HG02884 (cell line): Measurements from ENCODE around the gene NTNG1.

Source experiments
- ATAC-seq: cut with Tn5 transposase; IDR thresholded peaks from one replicate; pipeline ENCODE4 v1.9.1; 2021; ENCODE audit warnings: mild to moderate bottlenecking, moderate library complexity; ENCODE audit not compliant: unreplicated experiment

Gene NTNG1

DNA sequence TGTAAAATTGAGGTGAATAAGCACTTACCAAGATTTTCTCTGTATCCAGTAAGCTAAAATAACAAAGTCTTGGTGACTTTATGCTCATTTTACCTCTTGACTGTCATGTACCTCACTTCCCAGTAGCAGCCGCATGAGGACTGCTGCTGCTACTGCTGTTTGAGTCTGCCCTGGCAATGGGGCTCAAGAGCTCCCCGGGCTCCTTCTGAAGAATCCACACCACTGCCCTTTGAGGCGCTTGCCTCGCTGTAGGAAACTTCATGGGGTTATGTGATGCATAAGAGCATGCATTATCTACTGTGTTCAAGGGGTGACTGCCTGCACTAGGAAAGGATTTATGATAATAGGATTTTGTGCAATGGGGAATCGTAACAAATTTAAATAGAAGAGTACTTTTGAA lies 113.5 kb downstream of the NTNG1 start:
- ATAC-seq = no peak

DNA sequence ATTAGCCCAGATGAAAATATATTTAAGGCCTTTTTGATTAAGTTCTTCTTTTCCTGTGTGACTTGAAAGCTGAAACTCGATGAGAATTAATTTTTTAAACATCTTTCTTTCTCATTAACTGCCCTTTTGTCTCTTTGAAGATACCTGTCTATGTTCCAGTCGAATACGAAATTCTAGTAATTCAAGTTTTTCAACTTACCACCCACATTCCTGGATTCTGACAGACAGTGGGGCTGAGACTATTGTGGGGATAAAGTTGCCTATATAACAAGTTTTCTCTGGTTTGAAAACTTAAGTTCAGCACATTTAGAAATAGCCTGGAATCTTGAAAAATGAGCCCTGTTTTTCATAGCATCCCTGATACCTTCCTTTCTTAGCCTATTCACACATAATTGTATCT lies 114.6 kb downstream of the NTNG1 start:
- ATAC-seq = no peak

DNA sequence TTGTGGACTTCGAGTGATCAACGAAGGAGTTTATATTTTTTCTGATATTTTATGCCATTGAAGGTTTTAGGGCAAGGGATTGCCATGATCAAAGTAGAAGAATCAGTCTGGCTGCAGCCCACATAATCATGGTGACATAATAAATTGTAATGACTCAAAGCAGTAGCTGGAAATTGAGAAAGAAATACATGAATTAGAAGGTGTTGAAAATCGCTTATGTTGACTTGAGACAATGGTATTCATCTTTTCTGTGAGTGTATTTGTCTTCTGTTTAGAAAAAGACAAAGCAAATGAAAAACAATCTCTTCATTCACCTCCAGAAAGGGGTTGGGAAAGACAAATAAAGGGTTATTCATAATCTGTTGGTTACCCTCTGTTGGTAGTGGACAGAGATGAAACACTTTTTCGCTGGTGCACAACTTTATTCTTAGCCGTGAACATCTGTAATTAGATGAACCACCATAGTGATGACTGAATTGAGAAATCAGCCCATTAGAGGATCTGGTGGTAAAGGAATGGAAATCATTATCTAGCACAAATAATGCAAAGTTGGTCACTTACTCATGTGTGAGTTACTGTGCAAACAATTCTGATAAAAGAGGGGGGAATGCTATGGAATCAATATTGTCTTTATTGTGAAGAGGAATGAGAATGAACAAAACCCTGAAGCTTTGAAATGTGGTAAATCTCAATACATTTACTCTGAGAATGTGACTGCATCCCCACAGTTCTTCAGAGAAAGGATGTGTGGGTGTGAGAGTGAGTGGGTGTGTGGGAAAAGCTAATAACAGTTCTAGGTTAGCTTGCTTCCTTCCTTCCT lies 121.8 kb downstream of the NTNG1 start:
- no peak for ATAC-seq

DNA sequence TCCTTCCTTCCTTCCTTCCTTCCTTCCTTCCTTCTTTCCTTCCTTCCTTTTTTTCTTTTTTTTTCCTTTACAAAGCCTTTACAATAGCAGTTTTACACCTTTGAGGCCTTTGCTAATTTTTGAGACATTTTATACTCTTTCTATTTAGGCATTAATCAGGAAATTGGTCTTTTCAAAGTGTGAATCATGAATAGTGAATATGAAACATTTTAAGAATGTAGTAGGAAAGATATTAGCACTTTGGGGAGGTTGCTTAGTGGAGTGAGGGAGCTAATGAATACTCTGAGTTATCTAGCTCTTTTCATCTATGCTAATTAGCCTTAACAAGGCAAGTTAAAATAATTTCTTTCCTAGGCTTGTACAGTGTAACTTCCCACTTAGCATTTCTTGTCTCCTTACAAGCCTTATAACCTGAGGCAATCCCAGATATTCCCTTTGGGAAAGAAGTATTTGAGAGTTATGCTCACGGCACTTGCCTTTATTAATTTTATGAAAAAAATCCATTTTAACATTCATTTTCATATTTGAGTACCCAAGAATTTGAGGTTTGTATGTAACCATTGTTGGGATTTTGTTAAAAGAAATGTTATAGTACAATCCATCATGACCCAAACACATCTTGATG lies 122.6 kb downstream of the NTNG1 start:
- ATAC-seq = no peak

DNA sequence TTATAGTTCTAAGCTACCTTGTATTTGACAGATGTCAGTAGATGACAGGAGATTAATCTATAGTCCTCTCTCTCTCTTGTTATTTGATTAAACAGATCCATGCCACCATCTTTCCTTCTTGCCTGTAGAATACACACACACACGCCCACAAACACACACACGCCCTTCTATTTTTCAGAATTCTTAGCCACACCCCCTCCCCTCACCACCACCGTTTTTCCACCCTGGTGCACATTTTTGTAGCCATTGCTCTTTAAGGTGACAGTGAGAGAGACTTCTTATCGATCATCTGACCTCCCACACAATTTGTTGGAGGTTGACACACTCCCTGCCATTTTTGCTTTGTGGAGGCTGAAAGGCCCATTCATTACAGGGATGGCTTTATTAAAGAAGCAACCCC lies 123.2 kb downstream of the NTNG1 start:
- no peak for ATAC-seq

DNA sequence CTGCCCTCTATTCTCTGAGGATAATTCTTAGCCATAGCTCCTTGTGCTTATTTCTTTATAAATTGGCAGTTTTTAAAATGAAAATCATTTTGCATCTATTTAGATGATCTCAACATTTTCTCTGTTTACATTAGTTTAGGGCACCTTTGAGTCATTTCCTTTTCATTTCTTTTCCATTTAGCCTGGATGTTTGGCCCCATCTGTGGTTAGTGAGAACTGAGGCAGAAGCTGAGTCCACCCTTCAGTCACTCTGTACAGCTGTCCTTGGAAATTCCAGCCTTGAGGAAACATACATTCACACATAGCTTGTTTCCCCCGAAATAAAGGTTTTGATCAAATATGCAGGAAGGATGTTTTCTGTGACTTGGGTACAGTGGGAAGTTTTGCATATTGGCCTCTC lies 123.7 kb downstream of the NTNG1 start:
- ATAC-seq = no peak

DNA sequence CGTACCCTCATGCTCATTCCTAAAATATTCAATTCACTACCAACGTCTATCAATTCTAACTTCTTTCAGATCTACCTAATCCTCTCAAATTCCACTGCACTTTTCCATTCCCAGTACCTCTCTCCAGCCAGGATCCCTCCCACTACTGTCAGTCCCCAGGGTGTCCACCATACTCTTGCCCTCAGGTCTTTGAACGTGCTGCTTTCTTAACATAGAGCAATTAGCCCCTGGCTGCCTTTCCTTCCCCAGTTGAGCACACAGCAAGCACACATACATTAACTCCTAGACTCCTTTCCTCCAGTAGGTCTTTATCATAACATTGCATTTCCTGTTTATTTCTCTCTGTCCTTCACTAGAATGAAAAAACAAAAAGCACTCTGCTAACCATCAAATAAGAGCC lies 126.7 kb downstream of the NTNG1 start:
- no peak for ATAC-seq

DNA sequence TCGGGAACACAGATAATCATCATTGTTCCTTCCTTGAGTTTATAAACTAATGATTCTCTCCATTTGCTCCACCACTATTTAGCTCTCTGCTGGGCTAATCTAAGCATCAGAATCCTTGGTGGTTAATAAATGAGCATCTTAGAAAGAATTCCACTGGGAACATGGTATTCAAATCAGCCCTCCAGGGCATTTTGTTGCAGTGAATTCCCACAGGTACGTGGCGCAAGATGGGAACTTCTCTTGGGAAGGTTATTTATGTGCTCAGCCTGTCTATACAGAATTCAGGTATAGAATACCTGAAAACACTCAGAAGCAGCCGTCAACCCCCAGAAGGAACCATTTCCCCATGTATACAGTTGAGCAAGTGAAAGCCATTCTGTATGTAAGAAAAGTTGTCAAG lies 131.5 kb downstream of the NTNG1 start:
- no peak for ATAC-seq

DNA sequence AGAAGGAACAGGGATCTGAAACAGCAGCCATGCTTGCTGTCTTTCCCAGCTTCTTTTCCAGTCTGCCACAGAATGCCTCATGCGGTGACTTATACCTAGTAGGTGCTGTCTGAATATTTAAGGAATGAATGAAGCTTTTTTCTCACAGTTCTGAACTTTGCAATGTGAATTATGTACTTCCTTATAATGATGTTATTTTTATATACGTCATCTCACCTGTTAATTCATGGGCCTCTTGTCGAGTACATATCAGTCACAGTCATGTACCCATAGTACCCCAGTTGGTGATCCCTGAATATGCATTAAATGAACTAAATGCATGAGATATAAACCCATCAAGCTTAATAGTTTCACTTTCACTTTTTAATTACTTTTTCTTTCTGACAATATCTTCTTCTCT lies 132.7 kb downstream of the NTNG1 start:
- no peak for ATAC-seq

DNA sequence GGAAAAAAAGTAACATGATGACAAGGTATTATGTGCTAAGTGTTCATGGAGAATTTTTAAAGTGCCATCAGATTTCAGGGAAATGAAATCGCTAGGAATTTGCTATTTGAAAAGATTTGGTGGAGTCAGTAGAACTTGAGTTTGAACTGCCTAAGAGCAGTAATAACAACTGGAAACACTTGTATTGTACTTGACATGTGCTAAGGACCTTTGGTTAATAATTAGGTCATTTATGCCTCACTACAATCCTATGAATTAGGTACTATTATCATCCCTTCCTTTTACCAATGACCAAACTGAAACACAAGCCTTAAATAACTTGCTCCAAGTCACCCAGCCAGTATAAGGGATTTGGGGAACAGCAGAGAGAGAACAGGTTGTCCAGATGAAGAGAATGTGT lies 133.4 kb downstream of the NTNG1 start:
- ATAC-seq = no peak

DNA sequence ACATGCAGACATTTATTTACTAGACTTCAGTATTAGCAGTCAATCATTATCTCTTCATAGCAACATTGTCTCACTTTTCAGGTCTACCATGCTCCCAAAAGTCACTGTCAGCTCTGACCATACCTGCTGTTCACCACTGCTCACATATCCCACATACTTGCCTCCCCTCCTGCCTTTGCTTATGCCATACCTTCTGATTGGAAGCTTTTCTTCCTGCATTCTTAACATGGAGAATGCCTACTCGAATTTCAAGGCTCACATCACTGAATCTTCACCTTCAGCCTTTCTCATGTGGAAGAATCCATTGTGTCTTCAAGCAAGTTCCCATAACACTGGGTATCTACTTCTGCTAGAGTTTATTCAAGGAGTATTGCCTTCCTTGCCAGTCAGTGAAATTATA lies 135.4 kb downstream of the NTNG1 start:
- no peak for ATAC-seq

DNA sequence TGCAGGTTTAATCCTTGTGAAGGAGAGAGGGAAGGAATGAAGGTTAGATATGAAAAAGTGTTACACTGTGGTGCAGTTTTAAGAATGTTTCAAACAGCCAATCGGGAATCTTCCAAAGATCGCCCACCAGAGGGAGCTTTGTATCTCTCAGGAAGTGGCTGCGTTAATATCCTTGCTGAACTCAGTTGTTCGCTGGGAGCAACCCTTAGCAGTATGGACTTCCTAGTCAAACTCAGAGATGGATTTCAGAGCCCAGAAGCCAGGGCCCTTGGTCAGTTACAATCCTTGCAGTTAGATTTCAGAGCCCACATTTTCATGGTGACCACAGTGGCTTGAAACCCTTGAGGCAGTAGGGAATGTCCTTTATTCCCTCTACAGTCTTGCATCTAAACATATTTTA lies 136.2 kb downstream of the NTNG1 start:
- ATAC-seq = no peak

DNA sequence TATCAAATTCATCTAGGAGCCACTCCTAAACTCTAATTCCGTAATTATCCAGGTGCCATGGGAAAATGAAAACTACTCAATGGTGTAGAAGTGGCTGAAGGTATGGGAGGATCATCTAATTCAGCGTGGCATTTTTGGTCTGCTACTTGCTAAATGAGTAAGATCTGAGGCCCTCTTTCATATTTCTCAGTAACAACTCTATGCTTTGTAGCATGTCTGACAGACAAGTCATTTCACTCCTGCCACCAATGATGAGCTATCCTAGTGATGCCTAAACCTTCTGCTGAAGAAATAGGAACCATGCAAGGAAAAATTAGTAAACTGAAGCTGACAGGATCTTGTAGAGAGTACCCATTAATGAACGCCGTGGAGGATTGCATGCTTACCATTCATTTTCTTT lies 145.3 kb downstream of the NTNG1 start:
- ATAC-seq = no peak

DNA sequence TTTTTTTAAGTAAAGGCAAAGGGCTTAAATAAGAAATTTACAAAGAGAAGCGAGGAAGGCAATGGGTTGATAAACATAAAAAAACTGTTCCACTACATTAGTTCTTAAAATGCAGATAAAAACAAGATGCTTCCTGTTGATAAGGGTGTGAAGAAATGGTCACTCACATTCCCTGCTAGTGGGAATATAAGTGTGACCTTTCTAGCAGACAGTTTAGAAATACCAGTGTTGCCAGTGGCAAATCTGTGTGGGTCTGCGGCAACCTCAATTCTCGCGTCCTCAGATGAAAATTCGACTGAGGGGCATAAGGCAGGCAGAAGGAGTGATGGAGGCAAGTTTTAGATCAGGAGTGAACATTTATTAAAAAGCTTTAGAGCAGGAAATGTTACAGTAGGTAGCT lies 151.1 kb downstream of the NTNG1 start:
- ATAC-seq = no peak

DNA sequence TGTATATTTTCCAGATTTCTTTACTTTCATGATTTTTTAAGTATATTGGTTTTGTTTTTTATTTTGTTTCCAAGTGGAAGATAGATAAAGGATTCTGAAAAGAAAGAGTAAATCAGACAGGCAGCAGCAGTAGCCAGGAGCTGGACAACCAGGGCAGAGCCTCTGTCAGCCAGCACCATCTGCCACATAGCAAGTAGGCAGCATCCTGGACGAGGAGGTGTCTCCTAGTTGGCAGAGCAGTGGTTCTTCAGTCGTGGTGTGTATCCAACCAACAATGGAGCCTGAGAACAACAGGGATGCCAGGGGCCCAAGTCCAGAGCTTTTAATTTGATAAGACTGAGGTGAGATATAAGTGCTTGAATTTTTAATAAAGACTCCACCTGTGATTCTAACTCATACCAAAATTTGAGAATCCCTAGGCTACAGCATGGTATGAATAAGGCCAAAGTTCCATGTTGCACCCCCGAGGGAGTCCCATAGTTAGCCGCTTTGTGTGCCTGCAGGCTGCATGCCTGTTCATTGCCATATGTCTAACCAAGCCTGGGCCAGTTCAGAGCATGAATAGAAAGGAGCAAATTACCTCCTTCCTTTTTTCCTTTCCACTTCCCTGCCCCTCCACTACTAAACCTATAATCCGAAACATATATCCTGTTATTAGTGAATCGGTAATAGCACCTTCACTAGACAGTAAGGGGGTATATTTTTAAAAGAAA lies 153.2 kb downstream of the NTNG1 start:
- no peak for ATAC-seq

DNA sequence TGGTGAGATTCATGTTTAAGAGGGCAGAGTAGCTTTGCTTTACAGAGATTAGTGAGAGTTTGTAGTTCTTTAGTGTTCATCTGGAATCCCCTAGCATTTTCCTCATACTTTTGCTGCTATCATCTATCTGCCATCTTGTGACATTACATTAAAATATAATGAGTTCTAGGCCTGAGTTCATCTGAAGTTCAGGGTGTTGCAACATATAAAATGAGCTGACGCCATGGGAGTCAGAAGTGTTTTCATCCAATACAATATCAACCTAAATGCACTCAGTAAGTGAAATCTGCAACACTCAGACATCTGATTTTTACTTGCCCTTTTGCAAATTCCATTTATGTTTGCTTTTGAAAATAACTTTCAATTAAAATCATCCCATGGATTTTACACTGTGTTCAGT lies 153.8 kb downstream of the NTNG1 start:
- no peak for ATAC-seq

DNA sequence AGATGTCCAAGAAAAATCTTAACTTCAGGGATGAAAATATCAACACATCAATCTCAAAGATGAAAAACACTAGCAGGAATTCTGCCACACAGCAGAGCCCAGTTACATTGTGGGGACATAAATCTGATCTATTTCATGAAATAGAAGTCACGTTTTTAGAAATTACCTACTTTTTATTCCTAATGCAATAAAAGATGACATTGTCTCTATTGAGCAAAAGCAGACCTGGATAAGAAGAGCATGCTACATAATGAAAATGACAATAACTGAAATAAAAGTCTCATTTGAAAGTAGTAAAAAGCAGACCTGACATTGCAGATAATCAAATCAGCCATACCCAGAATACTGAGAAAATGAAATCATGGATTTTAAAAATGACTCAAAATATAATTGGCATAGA lies 156.8 kb downstream of the NTNG1 start:
- ATAC-seq = no peak

DNA sequence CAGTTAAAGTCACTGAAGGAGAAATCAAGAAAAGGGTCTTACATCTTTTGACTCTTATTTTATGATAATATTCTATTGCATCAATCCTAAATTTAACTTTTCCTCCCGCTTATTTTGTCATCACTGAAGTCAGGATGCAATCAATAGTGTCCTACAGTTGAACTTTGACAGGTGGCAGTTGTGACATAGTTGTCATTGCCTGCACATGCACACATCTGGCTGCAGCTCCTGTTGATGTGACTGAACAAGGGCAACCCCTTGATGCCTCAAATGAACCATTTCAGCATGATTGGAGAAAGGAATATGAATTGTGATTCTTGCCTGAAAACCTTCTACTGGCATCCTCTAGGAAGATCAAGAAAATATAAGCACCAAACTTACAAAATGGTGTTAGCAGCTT lies 157.7 kb downstream of the NTNG1 start:
- no peak for ATAC-seq

DNA sequence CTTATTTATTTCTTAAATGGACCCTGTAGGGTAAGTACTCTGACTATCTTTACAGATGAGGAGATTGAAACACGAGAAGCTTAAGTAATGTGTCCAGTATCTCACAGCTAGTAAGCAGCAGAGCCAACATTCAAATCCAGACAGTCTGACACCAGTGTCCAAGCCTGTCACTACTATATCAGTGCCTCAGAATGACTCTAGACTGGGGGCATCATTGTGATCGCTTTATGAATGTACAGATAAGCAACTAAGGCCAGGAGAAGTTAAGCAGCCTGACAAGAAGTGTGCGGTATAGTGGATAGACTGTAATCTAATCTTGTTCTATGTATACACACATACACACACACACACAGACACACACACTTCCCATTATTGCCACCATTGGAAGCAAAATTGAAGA lies 158.7 kb downstream of the NTNG1 start:
- ATAC-seq = no peak

DNA sequence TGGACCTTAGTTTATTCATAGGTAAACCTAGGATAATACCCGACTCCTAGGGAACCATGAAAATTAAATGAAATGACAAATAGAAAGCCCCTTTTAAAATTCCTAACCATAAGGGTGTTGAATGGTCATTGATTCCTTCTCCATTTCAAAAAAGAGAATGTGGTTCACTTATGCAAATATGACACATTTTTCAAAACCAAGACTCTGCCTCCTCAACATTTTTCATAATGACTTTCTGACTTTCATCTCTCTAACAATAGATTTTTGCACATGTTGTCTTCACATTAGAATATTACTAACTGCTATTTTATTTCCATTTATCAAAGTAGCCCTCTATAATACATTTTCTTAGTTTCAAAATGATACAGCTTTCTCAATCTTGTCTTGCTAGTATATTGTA lies 169.1 kb downstream of the NTNG1 start:
- ATAC-seq = no peak

DNA sequence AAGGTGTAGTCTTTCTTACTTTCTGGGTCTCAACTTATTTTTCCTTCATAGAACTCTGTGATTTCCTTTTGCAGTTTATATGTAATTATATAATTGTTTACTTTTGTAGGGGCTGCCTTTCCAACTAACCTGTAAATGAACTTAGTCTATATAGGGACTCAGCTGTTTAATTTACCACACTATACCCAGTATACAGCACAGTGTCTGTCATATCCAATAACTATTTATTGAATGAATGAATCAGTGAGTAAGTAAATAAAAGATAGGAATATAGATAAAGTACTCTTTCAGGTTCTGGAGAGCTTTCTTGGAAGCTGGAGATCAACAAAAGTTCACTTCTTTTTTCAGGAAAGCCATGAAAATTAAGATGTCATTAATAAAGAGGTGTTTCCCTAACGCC lies 174.8 kb downstream of the NTNG1 start:
- ATAC-seq = no peak

DNA sequence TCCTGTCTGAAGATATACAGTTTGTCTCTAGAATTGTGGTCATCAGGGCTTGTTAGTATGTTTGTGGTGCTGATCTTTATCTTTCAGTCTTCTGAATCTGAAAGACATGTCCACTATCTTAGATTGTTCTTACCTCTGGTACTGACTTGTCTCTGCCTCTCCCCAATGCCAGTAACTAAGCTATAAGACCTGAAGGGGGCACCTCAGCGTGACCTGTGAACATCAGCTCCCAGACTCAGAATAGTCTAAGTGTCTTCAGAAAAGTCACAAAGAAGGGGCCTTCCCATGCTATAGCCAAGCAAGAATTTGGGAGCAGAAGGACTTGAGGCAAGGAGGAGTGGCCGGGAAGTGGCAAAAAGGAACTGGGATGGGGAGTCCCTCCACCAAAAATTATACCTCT lies 178.1 kb downstream of the NTNG1 start:
- no peak for ATAC-seq
